Posterior vena cava (tissue), 2 donors: ENCODE data around the gene WDFY4. TPM values are rescaled to one million over a fixed set of nuclear protein-coding genes. Genes with fewer than 3 reads are reported as not detected.

Experiments
- DNase-seq: peaks from one replicate; pipeline ENCODE4 v3.0.0-alpha.2; 2020; ENCODE audit warnings: low spot score
- intact Hi-C, 2 donors: fragments of 100-400 bp; cut with DNase I; formaldehyde crosslinking; loops; one replicate each; pipeline versions ENCODE4 v1.14.1 to v1.14.2; 2022 to 2023
- total RNA-seq, 2 donors: library from RNA; stranded (reverse); fragmentation: NEBNext Ultra II Directional; extraction: Animal tissue kit (Norgen Biotek cat#: 25700); gene quantifications; one replicate each; pipeline ENCODE4 v1.2.1, GENCODE V29; 2021
- donor health status: DM: yes; HTN: yes; CAD: no.
- donor health status: DM: yes; HTN: yes; CAD: no.

WDFY4 gene
- total RNA-seq, 2 donors from 2014 or later, result 6.8 to 13.2 TPM

GRCh38 chr10:48970046-48970445 is 285.4 kb downstream of the WDFY4 start:
- DNase-seq, result no peak
- intact Hi-C loops, result no loop called here

GRCh38 chr10:48970654-48971053 is 286.0 kb downstream of the WDFY4 start:
- intact Hi-C loops, result no loop called here
- DNase-seq, result no peak

GRCh38 chr10:48973065-48973464 is 288.4 kb downstream of the WDFY4 start:
- intact Hi-C loops, result no loop called here
- DNase-seq, result no peak

- no peak for DNase-seq
- intact Hi-C loops, result loop anchor here (1.0 to 5.0 kb wide), 2 partner anchors 39 to 312 kb away; no protein-coding TSS in a partner anchor
These were observed 290.0 kb downstream of the WDFY4 start for GRCh38 chr10:48974510-48975156.

- intact Hi-C loops, result loop anchor here in 1 of 2 donors (5.0 kb wide), 1 partner anchor 314 kb away; no protein-coding TSS in a partner anchor
- no peak for DNase-seq
These were observed 291.5 kb downstream of the WDFY4 start for GRCh38 chr10:48976196-48976595.

- no peak for DNase-seq
- intact Hi-C loops, result loop anchor here (2.0 to 5.0 kb wide), 2 partner anchors 186 to 316 kb away; no protein-coding TSS in a partner anchor
These were observed 293.6 kb downstream of the WDFY4 start for GRCh38 chr10:48978318-48978717.

GRCh38 chr10:48981310-48981907 is 296.7 kb downstream of the WDFY4 start:
- intact Hi-C loops, result loop anchor here in 1 of 2 donors (5.0 kb wide), 1 partner anchor 181 kb away; no protein-coding TSS in a partner anchor
- DNase-seq, result no peak

GRCh38 chr10:48982584-48982983 is 297.9 kb downstream of the WDFY4 start:
- intact Hi-C loops, result loop anchor here in 1 of 2 donors (5.0 kb wide), 1 partner anchor 180 kb away; no protein-coding TSS in a partner anchor
- DNase-seq, result no peak

GRCh38 chr10:48983648-48984351 is 299.1 kb downstream of the WDFY4 start:
- DNase-seq, result no peak
- intact Hi-C loops, result loop anchor here in 1 of 2 donors (5.0 kb wide), 1 partner anchor 179 kb away; no protein-coding TSS in a partner anchor

- DNase-seq, result no peak
- intact Hi-C loops, result no loop called here
These were observed 301.0 kb downstream of the WDFY4 start for GRCh38 chr10:48985621-48986158.

- DNase-seq, result no peak
- intact Hi-C loops, result no loop called here
These were observed 305.6 kb downstream of the WDFY4 start for GRCh38 chr10:48990226-48990625.

GRCh38 chr10:48993627-48994026 is 309.0 kb downstream of the WDFY4 start:
- intact Hi-C loops, result no loop called here
- no peak for DNase-seq

- intact Hi-C loops, result no loop called here
- no peak for DNase-seq
These were observed 311.7 kb downstream of the WDFY4 start for GRCh38 chr10:48996329-48996728.

- no peak for DNase-seq
- intact Hi-C loops, result no loop called here
These were observed 314.7 kb downstream of the WDFY4 start for GRCh38 chr10:48999346-48999745.

- intact Hi-C loops, result no loop called here
- no peak for DNase-seq
These were observed 316.0 kb downstream of the WDFY4 start for GRCh38 chr10:49000437-49001398.

GRCh38 chr10:49001402-49001801 is 316.7 kb downstream of the WDFY4 start:
- intact Hi-C loops, result no loop called here
- no peak for DNase-seq

- intact Hi-C loops, result no loop called here
These were observed 317.4 kb downstream of the WDFY4 start for GRCh38 chr10:49001870-49002672.

GRCh38 chr10:49005270-49005669 is 320.6 kb downstream of the WDFY4 start:
- intact Hi-C loops, result no loop called here
- no peak for DNase-seq

More at GRCh38 chr10:49001870-49002672, 317.4 kb downstream of the WDFY4 start:
- DNase-seq, result no peak
